ENCODE measurements around the gene STX8. TPM values are rescaled to one million over a fixed set of nuclear protein-coding genes. Genes with fewer than 3 reads are reported as not detected.

STX8 gene
- total and polyA plus RNA-seq, 12 donors = 53.3 to 80.1 (median 63.9) TPM

DNA sequence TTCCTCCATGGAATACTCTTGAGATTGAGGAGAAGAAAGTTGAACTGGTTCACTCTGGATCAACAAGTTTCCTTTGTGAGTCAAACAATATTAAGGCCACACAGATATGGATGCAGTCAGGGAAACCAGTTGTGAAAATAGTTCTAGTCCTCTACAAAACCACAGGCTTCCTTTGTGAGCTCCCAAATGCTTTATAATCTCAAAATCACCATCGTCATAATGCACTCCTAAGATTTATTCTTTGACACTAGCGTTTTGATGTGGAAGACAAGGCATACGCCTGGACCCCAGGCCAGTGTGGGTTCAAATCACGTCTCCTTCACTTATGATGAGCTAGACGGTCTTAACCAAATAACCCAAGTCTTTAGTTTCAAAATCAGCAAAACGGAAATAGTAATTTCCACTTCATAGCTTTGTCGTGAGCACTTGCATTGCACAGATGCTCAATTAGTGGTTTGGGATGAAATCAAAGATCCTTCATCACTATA, 142.6 kb downstream of the STX8 start:
- Histone ChIP-seq H3K9me3 (no peaks in the 10 kb centered on the region), H3K27ac (peak overlapping the region in 6 of 10 donors; percentile 20 to 49 (median 43)), H3K27me3 (no peaks in the 10 kb centered on the region), H3K36me3 (no peaks in the 10 kb centered on the region), H3K4me3 (no peak overlapping the region), H3K4me1 (peaks cover 0 to 26% (median 13%) of the 10 kb centered on the region in 9 donors)
- intact Hi-C loops (cut with DNase I) = no loop called here
- 87 to 91% methylated on average over 7 of the region's 7 CpGs for WGBS, 2 donors
- ATAC-seq (peak in 5 of 8 donors; percentile 35 to 77 (median 63)), DNase-seq (no peak)
- TF ChIP-seq, protein P1, sequence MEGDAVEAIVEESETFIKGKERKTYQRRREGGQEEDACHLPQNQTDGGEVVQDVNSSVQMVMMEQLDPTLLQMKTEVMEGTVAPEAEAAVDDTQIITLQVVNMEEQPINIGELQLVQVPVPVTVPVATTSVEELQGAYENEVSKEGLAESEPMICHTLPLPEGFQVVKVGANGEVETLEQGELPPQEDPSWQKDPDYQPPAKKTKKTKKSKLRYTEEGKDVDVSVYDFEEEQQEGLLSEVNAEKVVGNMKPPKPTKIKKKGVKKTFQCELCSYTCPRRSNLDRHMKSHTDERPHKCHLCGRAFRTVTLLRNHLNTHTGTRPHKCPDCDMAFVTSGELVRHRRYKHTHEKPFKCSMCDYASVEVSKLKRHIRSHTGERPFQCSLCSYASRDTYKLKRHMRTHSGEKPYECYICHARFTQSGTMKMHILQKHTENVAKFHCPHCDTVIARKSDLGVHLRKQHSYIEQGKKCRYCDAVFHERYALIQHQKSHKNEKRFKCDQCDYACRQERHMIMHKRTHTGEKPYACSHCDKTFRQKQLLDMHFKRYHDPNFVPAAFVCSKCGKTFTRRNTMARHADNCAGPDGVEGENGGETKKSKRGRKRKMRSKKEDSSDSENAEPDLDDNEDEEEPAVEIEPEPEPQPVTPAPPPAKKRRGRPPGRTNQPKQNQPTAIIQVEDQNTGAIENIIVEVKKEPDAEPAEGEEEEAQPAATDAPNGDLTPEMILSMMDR (IDR thresholded peaks at IDR 0.05) = no peak

DNA sequence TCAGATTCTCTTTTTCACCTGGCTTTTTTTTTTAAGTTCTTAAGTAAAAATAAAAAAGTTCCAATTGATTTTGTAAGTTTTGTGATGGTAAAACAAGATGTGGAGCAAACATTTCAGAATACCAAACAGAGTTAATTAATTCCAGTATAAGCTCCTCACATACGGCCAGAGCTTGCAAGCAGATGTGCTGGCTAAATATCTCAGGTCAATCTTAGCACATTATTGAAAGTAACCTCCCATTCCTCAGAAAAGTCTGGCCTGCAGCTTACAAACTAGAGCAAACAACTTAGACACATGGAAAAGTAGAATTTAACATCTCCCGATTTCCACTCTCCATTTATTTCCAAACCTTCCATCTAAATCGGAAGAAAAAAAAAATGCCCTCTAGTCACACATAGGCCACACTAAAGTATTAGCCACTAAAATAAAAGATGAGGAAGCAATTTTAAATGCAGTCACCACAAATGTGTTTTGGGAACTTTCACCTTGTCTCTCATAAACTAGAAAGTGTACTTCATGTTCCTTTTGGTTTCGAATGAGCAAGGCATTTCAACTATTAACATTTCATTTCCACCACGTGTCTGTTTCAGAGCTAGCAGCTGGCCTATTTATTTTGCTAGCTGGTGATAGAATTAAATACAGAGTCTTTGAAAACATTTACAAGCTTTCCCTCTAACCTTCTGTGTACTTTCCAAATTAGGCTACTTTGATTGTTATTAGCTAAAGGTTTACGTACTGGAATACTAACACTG, 143.3 kb downstream of the STX8 start:
- ATAC-seq (peak in 5 of 8 donors; percentile 36 to 78 (median 44)), DNase-seq (no peak)
- H3K27me3 ChIP-seq = no peaks in the 10 kb centered on the region
- peaks cover 0 to 32% (median 13%) of the 10 kb centered on the region in 9 donors for H3K4me1 ChIP-seq
- 65 to 73% methylated on average over 6 of the region's 6 CpGs for WGBS, 2 donors
- TF ChIP-seq, protein P1 (IDR thresholded peaks at IDR 0.05) = no peak
- no peaks in the 10 kb centered on the region for H3K9me3 ChIP-seq
- H3K4me3 ChIP-seq = no peak overlapping the region
- H3K27ac ChIP-seq = peak overlapping the region in 7 of 10 donors; percentile 16 to 49 (median 40)
- no peaks in the 10 kb centered on the region for H3K36me3 ChIP-seq
- intact Hi-C loops (cut with DNase I) = no loop called here

DNA sequence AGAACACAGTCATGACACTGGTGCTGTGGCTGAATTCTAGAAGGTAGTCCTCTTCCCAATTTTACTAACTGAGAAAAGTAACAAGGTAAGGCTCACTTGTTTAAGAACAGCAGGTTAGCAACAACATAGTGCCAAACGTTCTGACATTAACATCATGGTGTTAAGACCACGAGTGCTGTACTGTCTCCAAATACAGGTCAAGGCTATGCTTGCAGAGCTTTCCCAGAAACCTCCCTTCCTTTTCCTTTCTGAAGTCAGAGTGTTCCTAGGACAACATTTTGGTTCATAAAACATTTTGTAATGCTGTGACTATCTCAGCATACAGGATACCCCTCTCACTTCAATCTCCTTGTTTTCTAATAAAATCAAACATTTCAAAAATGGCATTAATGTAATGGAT, 144.0 kb downstream of the STX8 start:
- WGBS, 2 donors = 50 to 54% methylated on average over 2 of the region's 2 CpGs
- intact Hi-C loops (cut with DNase I) = no loop called here
- DNase-seq (no peak), ATAC-seq (peak in 4 of 8 donors; percentile 40 to 63 (median 54))
- Histone ChIP-seq H3K9me3 (no peaks in the 10 kb centered on the region), H3K4me1 (peaks cover 0 to 37% (median 14%) of the 10 kb centered on the region in 9 donors), H3K27me3 (no peaks in the 10 kb centered on the region), H3K36me3 (no peaks in the 10 kb centered on the region), H3K27ac (peak overlapping the region in 6 of 10 donors; percentile 16 to 49 (median 43)), H3K4me3 (no peak overlapping the region)
- TF ChIP-seq, protein P1 (IDR thresholded peaks at IDR 0.05) = no peak

DNA sequence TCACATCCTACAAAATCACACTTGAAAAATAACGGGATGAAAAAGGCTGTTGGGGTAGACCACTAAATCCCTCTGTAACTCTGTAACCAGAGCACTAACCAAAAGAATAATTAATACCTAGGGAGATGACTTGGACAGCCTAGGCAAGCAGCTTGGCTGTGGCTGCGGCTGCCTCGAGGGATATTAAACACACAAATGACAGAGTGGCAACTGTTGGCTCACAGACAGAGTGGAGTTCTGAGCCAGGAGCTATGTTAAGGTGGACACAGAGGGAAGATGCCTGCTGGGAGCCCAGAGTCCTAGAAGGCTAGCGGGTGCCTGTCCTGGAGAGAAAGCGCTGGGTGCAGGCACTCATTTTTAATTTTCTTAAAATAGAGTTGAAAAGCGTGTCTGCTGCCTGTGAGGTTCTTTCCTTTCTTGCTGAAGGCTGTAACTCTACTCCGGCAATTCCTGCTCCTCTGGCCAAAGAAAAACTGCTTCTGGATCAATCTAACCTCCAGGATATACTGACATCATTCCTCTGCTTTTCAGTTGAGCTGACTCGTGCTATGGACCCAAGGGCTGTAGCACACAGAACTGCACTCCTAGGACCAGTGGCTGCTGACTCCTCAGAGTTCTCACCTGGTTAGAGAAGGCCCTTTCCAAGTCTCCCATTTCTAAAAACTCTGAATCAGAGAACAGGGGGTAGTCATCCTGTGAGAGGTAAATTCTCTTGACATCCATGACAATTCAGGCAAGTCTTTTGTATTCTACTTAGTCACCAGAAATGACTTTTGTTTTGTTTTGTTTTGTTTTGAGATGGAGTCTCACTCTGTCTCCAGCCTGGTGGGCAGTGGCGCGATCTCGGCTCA, 147.9 kb downstream of the STX8 start:
- H3K36me3 ChIP-seq = peaks cover 0 to 7% (median 0%) of the 10 kb centered on the region in 9 donors
- H3K4me3 ChIP-seq = peak overlapping the region in 1 of 10 donors; percentile 26
- peaks cover 0 to 32% (median 14%) of the 10 kb centered on the region in 9 donors for H3K4me1 ChIP-seq
- peak overlapping the region in 4 of 10 donors; percentile 6 to 39 (median 34) for H3K27ac ChIP-seq
- WGBS, 2 donors = 59 to 62% methylated on average over 11 of the region's 11 CpGs
- ATAC-seq (peak; percentile 54 to 88 (median 81)), DNase-seq (peak in 1 of 2 donors; percentile 30)
- H3K27me3 ChIP-seq = no peaks in the 10 kb centered on the region
- TF ChIP-seq, protein P1 (IDR thresholded peaks at IDR 0.05) = no peak
- no peaks in the 10 kb centered on the region for H3K9me3 ChIP-seq
- intact Hi-C loops (cut with DNase I) = no loop called here
